GM12873 (cell line): ENCODE measurements around the gene PRDM1.

ENCODE experiments used
- CTCF ChIP-seq: IDR thresholded peaks from 2 replicates; pipeline ENCODE4 v1.5.1; 2012; ENCODE audit warnings: low read depth, mild to moderate bottlenecking, moderate library complexity, low read length, control low read depth; ENCODE audit not compliant: insufficient read depth; ENCODE audit errors: missing control alignments

The PRDM1 gene

GRCh38 chr6:106080763-106081095, 5.4 kb upstream of the PRDM1 start:
- TF ChIP-seq CTCF, result no peak

DNA sequence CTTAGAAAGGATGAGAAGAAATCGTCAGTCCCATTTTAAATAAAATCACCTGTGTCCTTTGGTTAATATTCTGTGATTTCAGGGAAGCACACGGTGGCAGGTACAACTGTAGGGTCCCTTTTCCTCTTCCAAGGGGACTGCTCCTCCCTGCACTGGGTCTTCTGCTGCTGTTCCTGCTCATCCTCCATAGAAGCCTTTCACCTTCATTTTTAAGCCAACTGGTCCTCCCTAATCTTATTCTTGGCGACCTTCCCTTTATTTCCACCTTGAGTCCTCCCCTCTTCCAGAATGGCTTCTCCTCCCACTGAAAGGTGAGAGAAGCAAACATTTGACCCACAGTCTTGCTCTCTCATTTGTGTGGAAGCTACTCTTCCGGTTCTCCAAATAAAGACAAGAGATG, 4.4 kb upstream of the PRDM1 start:
- no peak for TF ChIP-seq CTCF

DNA sequence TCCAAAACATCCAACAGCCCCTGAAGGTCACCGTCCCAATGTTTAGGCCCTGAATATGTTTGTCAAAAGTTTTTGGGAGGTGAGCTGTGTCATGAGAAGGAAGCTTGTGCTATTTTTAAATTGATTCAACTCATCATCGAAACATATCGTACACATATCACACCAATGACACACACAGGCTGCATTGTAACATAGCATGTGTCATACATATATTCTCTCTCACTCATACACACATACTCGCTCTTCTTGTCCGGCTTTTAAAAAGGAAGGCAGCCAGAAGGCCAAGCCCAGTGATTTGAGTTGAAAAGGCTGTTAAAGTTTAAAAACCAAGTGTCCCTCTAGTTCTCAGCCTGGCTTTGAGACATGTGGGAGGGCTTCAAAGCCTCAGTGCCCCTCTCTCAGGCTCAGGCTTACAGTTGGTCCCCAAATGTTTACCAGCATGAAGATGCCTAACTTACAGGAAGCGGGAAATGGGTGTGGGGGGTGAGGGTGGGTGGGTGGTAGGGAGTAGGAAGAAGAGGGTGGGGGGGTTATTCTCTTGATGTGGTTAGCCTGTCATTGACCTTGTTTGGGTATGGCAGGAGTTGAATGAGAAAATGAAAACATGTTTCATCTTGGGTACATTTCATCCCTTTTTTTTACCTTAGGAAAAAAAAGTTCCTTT, 3.3 kb upstream of the PRDM1 start:
- TF ChIP-seq CTCF, result no peak

DNA sequence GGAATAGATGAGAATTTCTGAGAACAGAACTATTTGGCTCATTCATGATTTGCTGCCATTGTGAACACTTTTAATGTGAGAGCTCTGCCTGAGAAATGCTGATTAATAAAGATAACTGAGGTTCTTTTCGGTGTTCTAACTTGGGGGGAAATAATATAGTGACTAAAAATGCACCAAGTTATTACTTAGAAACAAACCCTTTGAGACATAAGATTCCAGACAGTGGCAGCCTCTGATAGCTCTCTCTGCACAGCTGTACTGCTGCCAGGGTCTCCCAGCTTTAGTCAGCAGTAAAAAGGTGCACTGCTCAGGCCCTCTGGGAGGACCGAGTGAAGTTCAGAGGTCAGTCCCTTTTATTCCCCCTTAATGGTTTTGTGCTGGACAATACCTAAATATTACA, 2.5 kb upstream of the PRDM1 start:
- TF ChIP-seq CTCF, result no peak

DNA sequence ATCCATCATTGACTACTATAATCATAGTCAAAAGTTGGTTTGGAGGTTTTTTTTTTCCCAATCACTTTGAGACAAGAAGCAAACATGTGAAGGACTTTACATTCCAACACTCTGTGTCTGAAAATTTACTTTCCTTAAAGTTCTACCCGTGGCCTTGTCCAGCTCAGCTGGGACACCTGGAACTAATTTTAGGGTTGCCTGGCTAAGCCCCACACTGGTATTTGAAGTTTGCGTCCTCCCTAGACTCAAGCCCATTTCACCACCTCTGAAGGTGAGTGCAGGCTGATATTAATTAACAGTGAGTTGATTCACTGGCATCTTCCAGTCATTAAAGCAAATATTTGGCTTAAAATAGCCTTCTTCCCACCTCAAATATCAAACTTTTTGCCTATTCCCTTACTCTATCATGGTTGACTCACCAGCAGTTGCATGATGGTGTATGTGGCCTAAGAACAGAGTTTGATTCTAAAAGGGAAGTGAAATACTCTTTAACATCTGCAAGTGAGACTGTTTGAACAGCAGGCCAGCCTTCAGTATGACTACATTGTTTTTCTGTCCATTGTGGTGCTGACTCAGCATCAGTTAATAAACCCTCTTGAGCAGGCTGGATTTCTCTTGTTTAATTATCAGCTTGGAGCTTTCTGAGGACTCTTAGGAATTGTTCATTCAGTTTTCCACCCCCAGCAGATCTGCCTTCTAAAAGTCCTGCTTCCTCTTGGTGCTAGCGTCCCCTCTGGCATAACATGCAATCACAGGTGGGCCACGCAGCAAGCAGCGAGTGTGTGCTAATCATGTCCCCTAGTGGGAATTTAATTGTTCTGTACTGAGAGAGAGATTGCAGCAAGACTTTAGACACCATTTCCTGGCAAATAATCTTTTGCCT, 1.8 kb upstream of the PRDM1 start:
- TF ChIP-seq CTCF, result peak; percentile 61

- TF ChIP-seq CTCF, result no peak
Measured at GRCh38 chr6:106084989-106085691, 996 bp upstream of the PRDM1 start.

GRCh38 chr6:106085692-106085983, 498 bp upstream of the PRDM1 start:
- no peak for TF ChIP-seq CTCF
